Fibroblast of the conjunctiva (primary cell): Measurements from ENCODE around the gene DMAC2L.
"Not testable (repeated sequence)": the region's sequence is repeated elsewhere in the genome, so short reads cannot be mapped to it uniquely, and the experiment has no call there.

Experiments
- DNase-seq: peaks from one replicate; pipeline ENCODE4 v3.0.0-alpha.2; 2010; ENCODE audit warnings: low read depth

The DMAC2L gene

DNA sequence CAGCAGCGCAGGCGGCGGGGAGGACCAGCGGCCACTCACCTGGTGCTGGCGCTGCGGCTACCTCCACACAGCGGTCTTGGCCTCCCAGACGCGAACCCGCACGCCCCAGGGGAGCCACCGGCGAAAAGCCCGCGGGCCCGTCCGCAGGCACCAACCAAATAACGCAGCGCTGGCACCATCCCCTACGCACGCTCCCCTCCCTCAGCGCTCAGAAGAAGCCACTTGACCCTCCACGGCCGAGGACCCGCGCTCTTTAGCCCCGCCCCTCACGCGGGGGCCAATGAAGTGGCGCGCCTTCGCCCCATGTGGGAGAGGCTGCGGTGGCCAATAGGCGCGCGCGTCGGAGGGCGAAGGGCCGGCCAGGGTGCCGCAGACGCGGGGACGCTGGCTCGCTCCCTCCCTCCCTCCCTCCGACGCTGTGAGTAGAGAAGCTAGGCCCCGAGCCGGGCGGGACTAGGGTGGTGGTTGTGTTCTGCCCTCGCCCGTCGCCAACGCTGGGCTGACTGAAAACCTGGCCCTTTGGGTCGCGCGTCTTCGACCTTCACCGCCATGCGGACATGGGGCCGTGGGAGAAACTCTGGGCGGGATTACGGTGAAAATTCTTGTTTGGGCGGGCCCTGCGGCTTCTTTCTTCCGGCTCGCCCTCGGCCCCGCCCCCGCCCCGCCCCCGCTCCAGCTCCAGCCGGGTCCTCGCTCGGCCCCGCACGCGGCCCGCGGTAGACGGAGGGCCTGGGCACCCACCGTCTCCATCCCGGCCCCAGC lies at the start of gene DMAC2L, which contains the start of gene L2HGDH:
DMAC2L (plus strand) TSS at position 353 of the 762 bp plus-strand sequence. CDS start 9,164 bp downstream, outside the sequence.
L2HGDH (minus strand) TSS at position 258 of the 762 bp plus-strand sequence; CDS start at position 179, 79 bp downstream.
- DNase-seq: peak; percentile 75

DNA sequence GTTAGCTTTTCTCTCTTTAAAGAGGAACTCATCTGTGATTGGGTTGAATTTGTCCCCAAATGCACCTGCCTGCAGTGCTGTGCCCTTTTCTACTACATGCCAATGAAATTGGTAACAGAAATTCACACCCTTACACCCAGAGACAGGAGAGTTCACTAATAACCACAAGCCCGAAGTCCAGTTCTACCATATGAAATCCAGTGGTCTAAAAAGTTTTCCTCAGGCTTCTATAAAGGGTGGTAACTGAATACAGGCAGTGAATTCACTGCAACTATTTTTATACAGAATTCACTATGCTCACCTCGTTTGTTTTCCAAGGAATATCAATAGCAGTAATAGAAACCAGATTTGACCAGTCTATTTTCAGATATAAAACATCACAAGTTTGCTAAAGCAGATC lies 49.3 kb upstream of the DMAC2L start:
- no peak for DNase-seq

DNA sequence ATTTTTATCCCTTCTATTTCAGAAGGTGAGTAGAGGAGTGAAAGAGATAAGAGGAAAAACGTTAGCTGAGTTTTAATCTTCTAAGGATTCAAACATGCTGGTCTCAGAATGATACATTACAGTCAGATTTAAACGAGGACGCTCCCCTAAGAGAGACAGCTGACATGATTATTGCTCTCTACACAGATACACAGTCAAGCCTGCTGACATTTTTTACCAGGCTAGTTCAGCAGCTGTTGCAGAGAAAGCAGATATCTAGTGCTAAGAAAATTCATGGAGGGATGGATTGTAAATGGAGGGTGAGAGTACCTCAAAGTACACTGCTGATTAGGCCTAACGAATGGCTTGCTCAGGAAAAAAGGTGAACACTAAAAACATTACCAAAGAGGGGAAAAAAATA lies 48.8 kb upstream of the DMAC2L start:
- no peak for DNase-seq

GRCh38 chr14:50265029-50265428 lies 47.1 kb upstream of the DMAC2L start:
- DNase-seq: no peak

- no peak for DNase-seq
These were observed 41.2 kb upstream of the DMAC2L start for GRCh38 chr14:50270932-50271331.

DNA sequence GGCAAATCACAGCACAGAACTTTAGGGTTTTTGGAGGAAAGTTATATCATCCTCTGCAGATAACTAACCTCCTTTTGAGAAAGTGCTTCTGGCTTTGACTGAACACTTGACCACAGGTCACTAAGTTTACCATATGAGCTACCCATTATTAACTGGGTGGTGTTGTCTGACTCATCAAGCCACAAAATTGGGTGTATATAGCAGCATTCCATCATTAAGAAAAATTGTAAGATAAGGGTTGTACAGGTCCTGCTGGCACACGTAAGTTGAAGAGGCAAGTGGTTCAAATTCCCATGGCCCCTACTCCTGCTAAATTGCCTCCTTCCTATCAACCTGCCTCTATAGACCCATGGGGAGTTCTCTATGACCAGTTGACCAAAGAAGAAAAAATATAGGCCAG lies 39.6 kb upstream of the DMAC2L start:
- DNase-seq: no peak

DNA sequence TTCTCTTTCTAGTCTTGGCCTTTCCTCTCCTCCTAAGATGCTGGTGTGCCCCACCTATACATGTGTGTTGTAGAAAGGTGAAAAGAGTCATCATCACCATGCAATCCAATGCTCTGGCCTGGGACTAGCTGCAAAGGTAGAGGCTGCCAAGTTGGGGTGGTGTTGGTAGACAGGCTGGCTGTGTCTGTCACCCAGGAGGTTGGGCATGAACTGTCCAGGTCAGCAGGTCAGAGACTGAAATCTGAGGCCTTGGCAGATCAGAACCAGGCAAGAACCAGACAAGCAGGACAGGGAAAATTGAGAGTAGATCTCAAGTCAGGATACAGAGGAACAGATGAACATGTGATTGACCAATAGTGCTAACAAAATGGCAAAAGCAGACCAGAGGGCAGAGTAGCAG lies 26.3 kb upstream of the DMAC2L start:
- DNase-seq: no peak

DNA sequence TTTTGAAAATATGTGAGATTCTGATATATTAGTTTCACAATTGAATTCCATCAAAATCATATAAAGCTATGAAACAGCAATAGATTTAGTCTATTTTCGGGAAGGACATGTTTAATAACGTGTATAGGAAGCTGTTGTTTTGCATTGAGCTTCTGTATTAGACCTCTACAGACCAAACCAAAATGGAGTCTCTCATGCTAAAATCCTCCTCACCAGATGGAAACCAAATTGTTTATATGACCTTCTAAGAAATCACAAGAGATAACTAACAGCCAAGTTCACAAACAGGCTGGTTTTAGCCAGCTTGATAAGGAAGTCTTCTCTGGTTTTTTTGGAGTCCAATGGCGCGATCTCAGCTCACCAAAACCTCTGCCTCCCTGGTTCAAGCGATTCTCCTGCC lies 24.0 kb upstream of the DMAC2L start:
- no peak for DNase-seq

GRCh38 chr14:50290306-50290705 lies 21.8 kb upstream of the DMAC2L start:
- no peak for DNase-seq

GRCh38 chr14:50299585-50299984 lies 12.5 kb upstream of the DMAC2L start:
- no peak for DNase-seq

- no peak for DNase-seq
These were observed 10.2 kb upstream of the DMAC2L start for GRCh38 chr14:50301914-50302313.

DNA sequence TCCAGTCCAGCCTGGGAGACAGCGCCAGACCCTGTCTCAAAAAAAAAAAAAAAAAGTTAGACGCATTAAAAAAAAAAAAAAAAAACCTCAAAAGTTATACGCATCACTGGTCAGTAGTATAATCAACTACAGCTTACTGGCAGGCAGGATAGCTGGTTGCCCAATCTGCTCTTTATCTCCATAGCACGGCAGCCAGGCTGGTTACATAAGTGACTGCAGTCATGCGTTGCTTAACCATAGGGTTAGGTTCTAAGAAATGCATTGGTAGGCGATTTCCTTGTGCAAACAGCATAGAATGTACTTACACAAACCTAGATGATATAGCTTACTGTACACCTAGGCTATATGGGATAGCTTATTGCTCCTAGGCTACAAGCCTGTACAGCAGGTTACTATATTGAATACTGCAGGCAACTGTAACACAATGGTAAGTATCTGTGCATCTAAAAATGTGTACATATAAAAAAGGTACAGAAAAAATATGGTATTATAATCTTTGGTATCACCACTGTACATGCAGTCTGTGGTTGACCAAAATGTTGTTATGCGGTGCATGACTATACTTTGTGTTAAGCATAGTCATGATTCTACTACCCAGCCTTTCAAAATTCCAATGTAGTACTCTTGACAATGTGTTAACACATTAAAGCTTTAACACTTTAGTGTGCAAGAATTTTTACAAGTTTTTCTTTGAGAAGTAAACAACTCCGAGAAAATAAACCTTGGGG lies 8.2 kb upstream of the DMAC2L start:
- DNase-seq: no peak

DNA sequence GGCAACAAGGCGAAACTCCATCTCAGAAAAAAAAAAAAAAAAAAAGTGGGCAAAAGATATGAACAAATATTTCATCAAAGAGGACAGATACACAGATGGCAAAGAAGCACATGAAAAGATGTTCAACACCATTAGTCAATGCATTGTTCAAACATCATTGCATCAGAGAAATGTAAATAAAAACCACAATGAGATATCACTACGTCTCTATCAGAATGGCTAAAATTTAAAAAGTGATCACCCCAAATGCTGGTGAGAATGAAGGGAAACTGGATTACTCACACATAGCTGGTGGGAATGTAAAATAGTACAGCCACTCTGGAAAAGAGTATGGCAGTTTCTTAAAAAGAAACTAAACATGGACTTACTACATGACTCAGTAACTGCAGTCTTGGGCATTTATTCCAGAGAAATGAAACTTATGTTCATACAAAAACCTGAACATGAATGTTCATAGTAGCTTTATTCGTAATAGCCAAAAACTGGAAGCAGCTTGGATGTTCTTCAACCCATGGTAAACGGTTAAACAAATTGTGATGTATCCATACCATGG lies 3.7 kb upstream of the DMAC2L start:
- DNase-seq: no peak

DNA sequence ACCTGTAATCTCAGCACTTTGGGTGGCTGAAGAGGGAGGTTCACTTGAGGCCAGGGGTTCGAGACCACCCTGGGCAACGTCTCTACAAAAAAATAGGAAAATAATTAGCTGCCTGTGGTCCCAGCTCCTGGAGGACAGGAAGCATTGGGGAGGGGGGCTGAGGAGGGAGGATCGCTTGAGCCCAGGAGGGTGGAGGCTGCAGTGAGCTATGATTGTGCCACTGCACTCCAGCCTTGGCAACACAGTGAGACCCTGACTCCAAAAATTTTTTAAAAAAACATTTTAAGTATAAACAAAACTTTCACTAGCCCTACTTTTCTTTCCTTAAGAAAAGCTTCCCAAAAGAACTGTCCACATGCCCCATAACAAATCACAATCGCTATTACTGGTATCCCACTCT lies 1.7 kb upstream of the DMAC2L start:
- DNase-seq: no peak

GRCh38 chr14:50311337-50311971 lies 670 bp upstream of the DMAC2L start:
- DNase-seq: no peak

GRCh38 chr14:50312734-50313054 lies 570 bp downstream of the DMAC2L start:
- no peak for DNase-seq

GRCh38 chr14:50314098-50314497 lies 2.0 kb downstream of the DMAC2L start:
- not testable (repeated sequence) for DNase-seq

GRCh38 chr14:50318031-50318626 lies 6.0 kb downstream of the DMAC2L start:
- peak; percentile 47 for DNase-seq

- DNase-seq: no peak
These were observed 7.2 kb downstream of the DMAC2L start for GRCh38 chr14:50319293-50319692.

- no peak for DNase-seq
These were observed 7.6 kb downstream of the DMAC2L start for GRCh38 chr14:50319721-50320120.

DNA sequence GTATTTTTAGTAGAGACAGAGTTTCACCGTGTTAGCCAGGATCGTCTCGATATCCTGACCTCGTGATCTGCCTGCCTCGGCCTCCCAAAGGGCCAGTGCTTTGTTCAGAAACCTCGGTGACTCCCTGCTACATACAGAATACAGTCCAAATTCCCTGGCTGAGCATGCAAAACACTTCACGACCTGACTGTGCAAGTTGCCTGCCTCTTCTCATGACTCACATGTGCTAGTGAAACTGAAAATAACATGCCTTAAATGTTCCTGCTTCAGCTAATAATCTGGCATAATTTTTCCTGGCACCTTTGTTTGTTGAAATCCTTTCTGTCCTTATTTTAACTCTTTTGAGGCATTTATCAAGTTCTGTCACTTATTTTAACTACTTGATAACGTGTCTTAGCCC lies 8.2 kb downstream of the DMAC2L start:
- DNase-seq: peak; percentile 33

DNA sequence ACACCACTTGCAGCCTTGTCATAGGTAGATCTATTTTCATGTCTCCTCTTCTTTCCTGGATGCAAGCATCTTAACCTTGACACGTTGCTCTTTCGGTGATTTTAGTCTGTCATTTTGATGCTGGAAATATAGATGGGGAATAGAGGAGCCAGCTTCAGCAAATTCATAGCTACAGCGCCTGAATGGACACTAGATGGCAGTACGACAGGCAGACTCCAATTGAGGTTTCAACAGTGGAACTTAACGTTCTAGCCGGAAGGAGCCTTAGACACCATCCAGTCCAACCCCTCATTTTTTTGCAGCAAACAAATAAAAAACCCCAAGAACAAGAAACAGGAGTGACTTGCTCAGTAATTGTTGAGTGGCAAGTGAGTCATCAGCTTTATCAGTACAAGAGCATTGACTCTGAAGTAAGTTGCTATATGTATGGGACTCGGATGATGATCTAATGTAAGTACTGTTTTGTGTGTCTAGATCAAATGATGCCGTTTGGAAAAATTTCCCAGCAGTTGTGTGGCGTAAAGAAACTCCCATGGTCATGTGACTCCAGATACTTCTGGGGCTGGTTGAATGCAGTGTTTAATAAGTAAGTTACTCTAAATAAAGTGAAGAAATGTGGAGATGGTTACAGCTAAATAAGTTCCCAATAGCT lies 9.0 kb downstream of the DMAC2L start:
- peak; percentile 91 for DNase-seq
